SK-N-SH (cell line): ENCODE data around the gene ZFAND6. TPM values are rescaled to one million over a fixed set of nuclear protein-coding genes. Genes with fewer than 3 reads are reported as not detected.

ENCODE experiments used
- CTCF ChIA-PET: fragments of 300-600, 350-600 bp; formaldehyde crosslinking; extraction: SDS; loops from one replicate; lab custom pipeline; 2021; lab: Yijun Ruan, JAX
- POLR2A ChIA-PET: fragments of 350-600 bp; sonication (Branson Sonifier 250); formaldehyde crosslinking; extraction: SDS; loops from one replicate; lab custom pipeline; 2020; ENCODE audit warnings: antibody characterized with exemption, inconsistent platforms; lab: Yijun Ruan, JAX
- DNase-seq: peaks from one replicate; pipeline ENCODE4 v3.0.0; 2012
- H2AFZ ChIP-seq: fragments of 200-600 bp; sonication (generic); 2 replicates; pipeline ENCODE4 v1.8.1; 2016; ENCODE audit warnings: antibody characterized with exemption, mild to moderate bottlenecking, low read depth
- H3F3A ChIP-seq: fragments of 200-600 bp; sonication (generic); replicated peaks from 2 replicates; pipeline ENCODE3; 2016; ENCODE audit warnings: antibody characterized with exemption, mild to moderate bottlenecking; ENCODE audit not compliant: insufficient read depth
- H3K27ac ChIP-seq, 2 experiments: fragments of 200-500 bp in 1 of 2; fragments of 200-600 bp in 1 of 2; sonication (Bioruptor generic) in 1 of 2; sonication (generic), shearing (Covaris generic) in 1 of 2; 2 replicates each; pipeline versions ENCODE4 v1.5.1 to v1.6.1; 2014 to 2016; ENCODE audit warnings: low read depth in 2 of 2, inconsistent platforms in 1 of 2, low read length in 1 of 2, mild to moderate bottlenecking in 1 of 2, mixed read lengths in 1 of 2
- H3K27me3 ChIP-seq: fragments of 200-600 bp; sonication (generic), shearing (Covaris generic); 2 replicates; pipeline ENCODE4 v1.6.1; 2016; ENCODE audit warnings: mixed run types; ENCODE audit not compliant: insufficient read depth
- H3K36me3 ChIP-seq, 2 experiments: fragments of 200-500 bp in 1 of 2; fragments of 200-600 bp in 1 of 2; sonication (Bioruptor generic) in 1 of 2; sonication (generic) in 1 of 2; replicated peaks in 1 of 2; 2 replicates each; pipeline versions ENCODE3 to v1.5.1; 2014 to 2016; ENCODE audit warnings: low read length in 1 of 2, mild to moderate bottlenecking in 1 of 2; ENCODE audit not compliant: insufficient read depth in 2 of 2, control insufficient read depth in 1 of 2
- H3K4me1 ChIP-seq, 2 experiments: fragments of 200-500 bp in 1 of 2; fragments of 200-600 bp in 1 of 2; sonication (Bioruptor generic) in 1 of 2; sonication (generic), shearing (Covaris generic) in 1 of 2; 2 replicates each; pipeline versions ENCODE4 v1.5.1 to v1.6.1; 2014 to 2016; ENCODE audit warnings: low read depth in 1 of 2, low read length in 1 of 2, mixed run types in 1 of 2; ENCODE audit not compliant: insufficient read depth in 2 of 2, control insufficient read depth in 1 of 2
- H3K4me2 ChIP-seq: fragments of 200-600 bp; sonication (generic), shearing (Covaris generic); 2 replicates; pipeline ENCODE4 v1.6.1; 2017; ENCODE audit warnings: mixed run types
- H3K4me3 ChIP-seq, 2 experiments: fragments of 200-500 bp in 1 of 2; fragments of 200-600 bp in 1 of 2; sonication (Bioruptor generic) in 1 of 2; sonication (generic), shearing (Covaris generic) in 1 of 2; 2 replicates each; pipeline versions ENCODE4 v1.5.1 to v1.8.1; 2014 to 2016; ENCODE audit warnings: low read depth in 2 of 2, inconsistent platforms in 1 of 2, low read length in 1 of 2, mild to moderate bottlenecking in 1 of 2, mixed read lengths in 1 of 2, moderate library complexity in 1 of 2
- H3K79me2 ChIP-seq: fragments of 200-600 bp; sonication (generic); 2 replicates; pipeline ENCODE4 v1.8.1; 2017; ENCODE audit warnings: mild to moderate bottlenecking; ENCODE audit not compliant: insufficient read depth
- H3K9ac ChIP-seq: fragments of 200-600 bp; sonication (generic); 2 replicates; pipeline ENCODE4 v1.6.1; 2017; ENCODE audit warnings: mixed run types
- H3K9me2 ChIP-seq: fragments of 200-600 bp; sonication (generic); 2 replicates; pipeline ENCODE4 v1.6.1; 2017; ENCODE audit warnings: mixed run types
- H3K9me3 ChIP-seq: fragments of 200-600 bp; sonication (generic); 2 replicates; pipeline ENCODE4 v1.6.1; 2017; ENCODE audit warnings: mixed run types, mild to moderate bottlenecking, moderate library complexity
- H4K20me1 ChIP-seq: fragments of 200-600 bp; sonication (generic); 2 replicates; pipeline ENCODE4 v1.6.1; 2017; ENCODE audit warnings: mild to moderate bottlenecking, mixed run types; ENCODE audit not compliant: insufficient read depth
- CHD2 ChIP-seq: fragments of 150-350 bp; IDR thresholded peaks from 2 replicates; pipeline ENCODE4 v1.6.1; 2018; ENCODE audit warnings: low read length; ENCODE audit not compliant: partially characterized antibody
- EZH2phosphoT487 ChIP-seq: fragments of 200-600 bp; sonication (generic); IDR thresholded peaks from 2 replicates; pipeline ENCODE4 v1.6.1; 2017; ENCODE audit warnings: low read depth, mixed run types, mild to moderate bottlenecking, antibody characterized with exemption, moderate library complexity, borderline replicate concordance
- POLR2AphosphoS5 ChIP-seq: IDR thresholded peaks from 2 replicates; pipeline ENCODE4 v1.6.1; 2012; ENCODE audit warnings: low read depth, low read length
- RAD21 ChIP-seq: IDR thresholded peaks from 2 replicates; pipeline ENCODE4 v1.6.1; 2012; ENCODE audit warnings: mild to moderate bottlenecking, low read length
- RCOR1 ChIP-seq: fragments of 150-350 bp; IDR thresholded peaks from 2 replicates; pipeline ENCODE4 v1.6.1; 2017; ENCODE audit warnings: antibody characterized with exemption, low read length
- TAF1 ChIP-seq: IDR thresholded peaks from 2 replicates; pipeline ENCODE4 v1.6.1; 2012; ENCODE audit warnings: low read depth, mild to moderate bottlenecking, low read length, moderate library complexity, borderline replicate concordance
- TCF12 ChIP-seq: IDR thresholded peaks from 2 replicates; pipeline ENCODE4 v1.4.0; 2012
- YY1 ChIP-seq: IDR thresholded peaks from 2 replicates; pipeline ENCODE4 v1.4.0; 2012; ENCODE audit warnings: low read depth, mild to moderate bottlenecking
- WGBS: methylation state at CpG from one replicate; pipeline ENCODE4 v1.1.6; 2017; ENCODE audit warnings: low lambda C conversion rate; 5-methylcytosine and 5-hydroxymethylcytosine counted together
- polyA plus RNA-seq, 3 experiments: library from polyadenylated mRNA; depleted of rRNA; stranded (reverse); fragments of >200 nt; gene quantifications; 2 replicates each; pipeline ENCODE4 v1.2.3, GENCODE V29; 2012
- TF ChIP-seq, protein P1 (sequence below): IDR thresholded peaks from 2 replicates; pipeline ENCODE4 v1.4.0; 2012; ENCODE audit warnings: low read depth
- TF ChIP-seq, protein P2 (sequence below): fragments of 150-350 bp; IDR thresholded peaks from 2 replicates; pipeline ENCODE4 v1.6.1; 2016; ENCODE audit warnings: mild to moderate bottlenecking, low read depth, low read length
- TF ChIP-seq, protein P3 (sequence below): fragments of 200-600 bp; sonication (generic); IDR thresholded peaks from 2 replicates; pipeline ENCODE4 v1.6.1; 2017; ENCODE audit warnings: antibody characterized with exemption, mild to moderate bottlenecking, moderate library complexity
- TF ChIP-seq, protein P4 (sequence below): IDR thresholded peaks from 2 replicates; pipeline ENCODE4 v1.4.0; 2012; ENCODE audit warnings: low read depth, borderline replicate concordance
- TF ChIP-seq, protein P5 (sequence below): IDR thresholded peaks from 2 replicates; pipeline ENCODE4; 2012

Gene ZFAND6
- polyA plus RNA-seq, 1 of the 3 experiments (the other 2 are of a cell fraction), result 90.1 TPM

DNA sequence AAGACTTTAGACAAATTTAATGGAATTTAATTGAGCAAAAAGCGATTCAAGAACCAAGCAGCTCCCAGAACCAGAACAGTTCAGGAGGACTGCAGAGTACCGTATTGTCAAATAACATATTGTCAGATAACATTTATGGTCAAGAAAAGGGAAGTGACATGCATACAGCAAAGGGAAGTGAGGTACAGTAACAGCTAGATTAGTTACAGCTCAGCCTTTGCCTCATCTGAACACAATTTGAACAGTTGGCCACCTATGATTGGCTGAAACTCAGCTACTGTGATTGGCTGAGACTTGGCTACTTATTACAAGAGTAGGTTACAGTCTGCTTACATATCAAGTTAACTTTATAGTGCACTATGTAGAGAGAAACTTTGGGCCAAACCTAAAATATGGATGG is 21.9 kb downstream of the ZFAND6 start:
- ChIA-PET POLR2A (no interaction called here), CTCF (interaction anchor here (1.1 to 1.3 kb wide), 3 partner anchors 17 to 92 kb away, joined by 3 to 4 read pairs (median 3); no protein-coding TSS in a partner anchor)
- Histone ChIP-seq H3K27me3 (no peaks in the 10 kb centered on the region), H3F3A (peaks cover 5% of the 10 kb centered on the region), H3K9ac (no peak overlapping the region), H3K27ac (no peak overlapping the region), H3K4me2 (no peak overlapping the region), H3K79me2 (peaks cover 93% of the 10 kb centered on the region), H2AFZ (no peak overlapping the region), H3K9me3 (no peaks in the 10 kb centered on the region), H4K20me1 (peaks cover 26% of the 10 kb centered on the region), H3K4me1 (no peaks in the 10 kb centered on the region; a peak in 1 of 4 replicates), H3K9me2 (no peaks in the 10 kb centered on the region), H3K36me3 (no peaks in the 10 kb centered on the region), H3K4me3 (no peak overlapping the region)
- DNase-seq, result no peak
- 98% methylated on average over 2 of the region's 2 CpGs for WGBS
- TF ChIP-seq, protein P1, sequence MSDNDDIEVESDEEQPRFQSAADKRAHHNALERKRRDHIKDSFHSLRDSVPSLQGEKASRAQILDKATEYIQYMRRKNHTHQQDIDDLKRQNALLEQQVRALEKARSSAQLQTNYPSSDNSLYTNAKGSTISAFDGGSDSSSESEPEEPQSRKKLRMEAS, result no peak
- TF ChIP-seq EZH2phosphoT487, result no peak
- TF ChIP-seq RAD21, result no peak
- no peak for TF ChIP-seq RCOR1
- TF ChIP-seq CHD2, result no peak
- TF ChIP-seq TCF12, result no peak
- TF ChIP-seq YY1, result no peak
- TF ChIP-seq, protein P2, sequence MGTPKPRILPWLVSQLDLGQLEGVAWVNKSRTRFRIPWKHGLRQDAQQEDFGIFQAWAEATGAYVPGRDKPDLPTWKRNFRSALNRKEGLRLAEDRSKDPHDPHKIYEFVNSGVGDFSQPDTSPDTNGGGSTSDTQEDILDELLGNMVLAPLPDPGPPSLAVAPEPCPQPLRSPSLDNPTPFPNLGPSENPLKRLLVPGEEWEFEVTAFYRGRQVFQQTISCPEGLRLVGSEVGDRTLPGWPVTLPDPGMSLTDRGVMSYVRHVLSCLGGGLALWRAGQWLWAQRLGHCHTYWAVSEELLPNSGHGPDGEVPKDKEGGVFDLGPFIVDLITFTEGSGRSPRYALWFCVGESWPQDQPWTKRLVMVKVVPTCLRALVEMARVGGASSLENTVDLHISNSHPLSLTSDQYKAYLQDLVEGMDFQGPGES, result no peak
- TF ChIP-seq, protein P3, sequence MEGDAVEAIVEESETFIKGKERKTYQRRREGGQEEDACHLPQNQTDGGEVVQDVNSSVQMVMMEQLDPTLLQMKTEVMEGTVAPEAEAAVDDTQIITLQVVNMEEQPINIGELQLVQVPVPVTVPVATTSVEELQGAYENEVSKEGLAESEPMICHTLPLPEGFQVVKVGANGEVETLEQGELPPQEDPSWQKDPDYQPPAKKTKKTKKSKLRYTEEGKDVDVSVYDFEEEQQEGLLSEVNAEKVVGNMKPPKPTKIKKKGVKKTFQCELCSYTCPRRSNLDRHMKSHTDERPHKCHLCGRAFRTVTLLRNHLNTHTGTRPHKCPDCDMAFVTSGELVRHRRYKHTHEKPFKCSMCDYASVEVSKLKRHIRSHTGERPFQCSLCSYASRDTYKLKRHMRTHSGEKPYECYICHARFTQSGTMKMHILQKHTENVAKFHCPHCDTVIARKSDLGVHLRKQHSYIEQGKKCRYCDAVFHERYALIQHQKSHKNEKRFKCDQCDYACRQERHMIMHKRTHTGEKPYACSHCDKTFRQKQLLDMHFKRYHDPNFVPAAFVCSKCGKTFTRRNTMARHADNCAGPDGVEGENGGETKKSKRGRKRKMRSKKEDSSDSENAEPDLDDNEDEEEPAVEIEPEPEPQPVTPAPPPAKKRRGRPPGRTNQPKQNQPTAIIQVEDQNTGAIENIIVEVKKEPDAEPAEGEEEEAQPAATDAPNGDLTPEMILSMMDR, result no peak
- TF ChIP-seq TAF1, result no peak
- TF ChIP-seq, protein P4, sequence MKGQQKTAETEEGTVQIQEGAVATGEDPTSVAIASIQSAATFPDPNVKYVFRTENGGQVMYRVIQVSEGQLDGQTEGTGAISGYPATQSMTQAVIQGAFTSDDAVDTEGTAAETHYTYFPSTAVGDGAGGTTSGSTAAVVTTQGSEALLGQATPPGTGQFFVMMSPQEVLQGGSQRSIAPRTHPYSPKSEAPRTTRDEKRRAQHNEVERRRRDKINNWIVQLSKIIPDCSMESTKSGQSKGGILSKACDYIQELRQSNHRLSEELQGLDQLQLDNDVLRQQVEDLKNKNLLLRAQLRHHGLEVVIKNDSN, result no peak
- TF ChIP-seq POLR2AphosphoS5, result no peak
- TF ChIP-seq, protein P5, sequence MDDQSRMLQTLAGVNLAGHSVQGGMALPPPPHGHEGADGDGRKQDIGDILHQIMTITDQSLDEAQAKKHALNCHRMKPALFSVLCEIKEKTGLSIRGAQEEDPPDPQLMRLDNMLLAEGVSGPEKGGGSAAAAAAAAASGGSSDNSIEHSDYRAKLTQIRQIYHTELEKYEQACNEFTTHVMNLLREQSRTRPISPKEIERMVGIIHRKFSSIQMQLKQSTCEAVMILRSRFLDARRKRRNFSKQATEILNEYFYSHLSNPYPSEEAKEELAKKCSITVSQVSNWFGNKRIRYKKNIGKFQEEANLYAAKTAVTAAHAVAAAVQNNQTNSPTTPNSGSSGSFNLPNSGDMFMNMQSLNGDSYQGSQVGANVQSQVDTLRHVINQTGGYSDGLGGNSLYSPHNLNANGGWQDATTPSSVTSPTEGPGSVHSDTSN, result no peak
